HS-5 (cell line): ENCODE measurements around the gene HTT-AS.
"Not testable (repeated sequence)": the region's sequence is repeated elsewhere in the genome, so short reads cannot be mapped to it uniquely, and the experiment has no call there.

ENCODE experiments used
- DNase-seq: peaks from one replicate; pipeline ENCODE4 v3.0.0-alpha.2; 2012; ENCODE audit warnings: low read depth

HTT-AS gene

GRCh38 chr4:3051141-3051897 lies 23.0 kb downstream of the HTT-AS start:
- not testable (repeated sequence) for DNase-seq

GRCh38 chr4:3047464-3048286 lies 26.7 kb downstream of the HTT-AS start:
- DNase-seq = no peak

GRCh38 chr4:3046623-3047022 lies 27.7 kb downstream of the HTT-AS start:
- no peak for DNase-seq

GRCh38 chr4:3046162-3046561 lies 28.2 kb downstream of the HTT-AS start:
- no peak for DNase-seq

- DNase-seq = no peak
Measured at GRCh38 chr4:3044870-3045819, 29.2 kb downstream of the HTT-AS start.

GRCh38 chr4:3043282-3044020 lies 30.9 kb downstream of the HTT-AS start:
- no peak for DNase-seq

- DNase-seq = no peak
Measured at GRCh38 chr4:3042226-3042625, 32.1 kb downstream of the HTT-AS start.

- peak; percentile 18 for DNase-seq
Measured at GRCh38 chr4:3041192-3042142, 32.9 kb downstream of the HTT-AS start.

- DNase-seq = no peak
Measured at GRCh38 chr4:3040452-3041191, 33.7 kb downstream of the HTT-AS start.

- DNase-seq = no peak
Measured at GRCh38 chr4:3039706-3040366, 34.5 kb downstream of the HTT-AS start.

- DNase-seq = no peak
Measured at GRCh38 chr4:3037957-3038461, 36.3 kb downstream of the HTT-AS start.

- no peak for DNase-seq
Measured at GRCh38 chr4:3036131-3036952, 38.0 kb downstream of the HTT-AS start.

- DNase-seq = no peak
Measured at GRCh38 chr4:3035674-3036073, 38.7 kb downstream of the HTT-AS start.

- no peak for DNase-seq
Measured at GRCh38 chr4:3035249-3035648, 39.1 kb downstream of the HTT-AS start.

- DNase-seq = no peak
Measured at GRCh38 chr4:3034231-3034630, 40.1 kb downstream of the HTT-AS start.

- no peak for DNase-seq
Measured at GRCh38 chr4:3031357-3032082, 42.8 kb downstream of the HTT-AS start.
